MM.1S (cell line): ENCODE data around the gene STRIT1.

Experiments used
- DNase-seq: peaks from one replicate; pipeline ENCODE4 v3.0.0-alpha.2; 2015
- H2AFZ ChIP-seq: fragments of 300-600 bp; sonication (generic); 2 replicates; pipeline ENCODE4 v1.6.0; 2016; ENCODE audit warnings: antibody characterized with exemption, low read length
- H3F3A ChIP-seq: fragments of 300-600 bp; sonication (generic); 2 replicates; pipeline ENCODE4 v1.6.1; 2016; ENCODE audit warnings: mild to moderate bottlenecking, antibody characterized with exemption, low read length, moderate library complexity, mixed read lengths; ENCODE audit not compliant: insufficient read depth
- H3K27ac ChIP-seq: fragments of 300-600 bp; sonication (generic); 2 replicates; pipeline ENCODE4 v1.5.1; 2016; ENCODE audit warnings: mild to moderate bottlenecking, low read length
- H3K27me3 ChIP-seq: fragments of 300-600 bp; sonication (generic); replicated peaks from 2 replicates; pipeline ENCODE4 v1.6.0; 2016; ENCODE audit warnings: low read length; ENCODE audit not compliant: insufficient read depth
- H3K36me3 ChIP-seq: fragments of 300-600 bp; sonication (generic); replicated peaks from 2 replicates; pipeline ENCODE4 v1.6.1; 2016; ENCODE audit warnings: mild to moderate bottlenecking, low read length, mixed read lengths; ENCODE audit not compliant: insufficient read depth
- H3K4me1 ChIP-seq: fragments of 300-600 bp; sonication (generic); 2 replicates; pipeline ENCODE4 v1.6.1; 2016; ENCODE audit warnings: low read length, mixed read lengths
- H3K4me2 ChIP-seq: fragments of 300-600 bp; sonication (generic); 2 replicates; pipeline ENCODE4 v1.6.0; 2016; ENCODE audit warnings: low read depth, low read length
- H3K4me3 ChIP-seq: fragments of 300-600 bp; sonication (generic); 2 replicates; pipeline ENCODE4 v1.5.1; 2016; ENCODE audit warnings: low read length, mixed read lengths
- H3K79me2 ChIP-seq: fragments of 300-600 bp; sonication (generic); 2 replicates; pipeline ENCODE4 v1.6.1; 2016; ENCODE audit warnings: mixed run types, low read length, mixed read lengths
- H3K9ac ChIP-seq: fragments of 300-600 bp; sonication (generic); 2 replicates; pipeline ENCODE4 v1.6.1; 2016; ENCODE audit warnings: low read length, mixed read lengths
- H3K9me2 ChIP-seq: fragments of 300-600 bp; sonication (generic); replicated peaks from 2 replicates; pipeline ENCODE4 v1.6.1; 2016; ENCODE audit warnings: mild to moderate bottlenecking, low read length, mixed read lengths; ENCODE audit not compliant: insufficient read depth
- H3K9me3 ChIP-seq: fragments of 300-600 bp; sonication (generic); replicated peaks from 2 replicates; pipeline ENCODE4 v1.6.1; 2016; ENCODE audit warnings: mild to moderate bottlenecking, low read length, mixed read lengths; ENCODE audit not compliant: insufficient read depth
- H4K20me1 ChIP-seq: fragments of 300-600 bp; sonication (generic); 2 replicates; pipeline ENCODE4 v1.6.1; 2016; ENCODE audit warnings: mild to moderate bottlenecking, low read length, moderate library complexity, mixed read lengths; ENCODE audit not compliant: insufficient read depth
- EZH2 ChIP-seq: fragments of 300-600 bp; sonication (generic); optimal IDR thresholded peaks from 2 replicates; pipeline ENCODE3; 2017; ENCODE audit warnings: low read depth, mild to moderate bottlenecking, antibody characterized with exemption, low read length, mixed read lengths
- EZH2phosphoT487 ChIP-seq: fragments of 300-600 bp; sonication (generic); IDR thresholded peaks from 2 replicates; pipeline ENCODE4 v1.6.1; 2018; ENCODE audit warnings: antibody characterized with exemption, low read length
- TF ChIP-seq, protein P1 (sequence below): fragments of 300-600 bp; sonication (generic); IDR thresholded peaks from 2 replicates; pipeline ENCODE4 v1.5.1; 2016; ENCODE audit warnings: antibody characterized with exemption, low read length, mixed read lengths

Gene STRIT1

DNA sequence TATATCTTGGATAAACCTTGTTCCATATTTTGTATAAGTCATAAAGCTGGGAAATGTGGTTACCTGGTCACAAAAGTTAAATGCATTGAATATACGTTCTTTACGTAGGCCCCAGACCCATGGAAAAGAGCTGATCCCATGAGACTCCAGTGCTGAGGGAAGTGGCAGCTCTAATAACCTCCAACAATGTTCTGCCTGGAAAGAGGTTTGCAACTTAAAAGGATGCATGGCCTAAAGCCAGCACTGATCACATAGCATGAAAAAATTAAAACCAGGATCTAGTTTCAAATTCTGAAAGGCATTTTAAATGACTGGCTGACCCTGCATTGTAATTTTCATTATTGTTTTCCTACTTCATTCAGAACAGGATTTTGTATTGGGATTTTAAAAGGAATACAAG, 27.9 kb upstream of the STRIT1 start:
- H3F3A ChIP-seq: no peaks in the 10 kb centered on the region; the same call in 1 of the 2 replicates
- H3K4me1 ChIP-seq: 0 out of 2 replicates have a peak, but pooled peaks cover 5% of the 10 kb centered on the region
- H3K27me3 ChIP-seq: no peaks in the 10 kb centered on the region
- no peaks in the 10 kb centered on the region for H3K36me3 ChIP-seq
- H3K9me3 ChIP-seq: no peaks in the 10 kb centered on the region
- H2AFZ ChIP-seq: no peak overlapping the region
- H3K9me2 ChIP-seq: no peaks in the 10 kb centered on the region
- no peak overlapping the region for H3K4me2 ChIP-seq
- no peaks in the 10 kb centered on the region for H4K20me1 ChIP-seq
- H3K4me3 ChIP-seq: no peak overlapping the region
- no peak overlapping the region for H3K27ac ChIP-seq
- no peak for DNase-seq
- H3K79me2 ChIP-seq: no peaks in the 10 kb centered on the region
- H3K9ac ChIP-seq: no peak overlapping the region
- no peak for TF ChIP-seq EZH2phosphoT487
- TF ChIP-seq EZH2: no peak
- TF ChIP-seq, protein P1, sequence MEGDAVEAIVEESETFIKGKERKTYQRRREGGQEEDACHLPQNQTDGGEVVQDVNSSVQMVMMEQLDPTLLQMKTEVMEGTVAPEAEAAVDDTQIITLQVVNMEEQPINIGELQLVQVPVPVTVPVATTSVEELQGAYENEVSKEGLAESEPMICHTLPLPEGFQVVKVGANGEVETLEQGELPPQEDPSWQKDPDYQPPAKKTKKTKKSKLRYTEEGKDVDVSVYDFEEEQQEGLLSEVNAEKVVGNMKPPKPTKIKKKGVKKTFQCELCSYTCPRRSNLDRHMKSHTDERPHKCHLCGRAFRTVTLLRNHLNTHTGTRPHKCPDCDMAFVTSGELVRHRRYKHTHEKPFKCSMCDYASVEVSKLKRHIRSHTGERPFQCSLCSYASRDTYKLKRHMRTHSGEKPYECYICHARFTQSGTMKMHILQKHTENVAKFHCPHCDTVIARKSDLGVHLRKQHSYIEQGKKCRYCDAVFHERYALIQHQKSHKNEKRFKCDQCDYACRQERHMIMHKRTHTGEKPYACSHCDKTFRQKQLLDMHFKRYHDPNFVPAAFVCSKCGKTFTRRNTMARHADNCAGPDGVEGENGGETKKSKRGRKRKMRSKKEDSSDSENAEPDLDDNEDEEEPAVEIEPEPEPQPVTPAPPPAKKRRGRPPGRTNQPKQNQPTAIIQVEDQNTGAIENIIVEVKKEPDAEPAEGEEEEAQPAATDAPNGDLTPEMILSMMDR: no peak

DNA sequence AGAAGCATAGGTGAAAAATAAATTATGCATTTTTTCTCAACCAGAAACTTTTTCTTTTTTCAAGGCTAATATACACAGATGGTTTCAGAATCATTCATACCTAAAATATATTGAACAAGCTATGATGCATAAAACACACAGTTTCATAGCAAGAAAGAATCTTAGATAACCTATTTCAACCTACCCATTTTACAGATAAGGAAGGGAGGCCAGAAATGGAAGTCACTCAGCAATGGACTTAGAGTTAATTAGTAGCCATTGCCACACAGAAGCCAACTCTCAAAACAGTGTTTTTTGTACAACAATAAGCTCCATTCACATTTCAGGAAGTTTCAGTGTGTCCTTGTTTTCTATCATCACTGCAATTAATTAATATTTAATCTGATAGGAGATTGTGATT, 27.5 kb upstream of the STRIT1 start:
- no peaks in the 10 kb centered on the region; the same call in 1 of the 2 replicates for H3F3A ChIP-seq
- no peaks in the 10 kb centered on the region for H3K9me2 ChIP-seq
- H3K79me2 ChIP-seq: no peaks in the 10 kb centered on the region
- no peak for DNase-seq
- TF ChIP-seq EZH2 (no peak), EZH2phosphoT487 (no peak)
- TF ChIP-seq, protein P1: no peak
- no peak overlapping the region for H3K27ac ChIP-seq
- H3K4me1 ChIP-seq: 0 out of 2 replicates have a peak, but pooled peaks cover 2% of the 10 kb centered on the region
- H3K9me3 ChIP-seq: no peaks in the 10 kb centered on the region
- H3K4me3 ChIP-seq: no peak overlapping the region
- H2AFZ ChIP-seq: no peak overlapping the region
- no peak overlapping the region for H3K4me2 ChIP-seq
- H4K20me1 ChIP-seq: no peaks in the 10 kb centered on the region
- H3K27me3 ChIP-seq: no peaks in the 10 kb centered on the region
- no peak overlapping the region for H3K9ac ChIP-seq
- H3K36me3 ChIP-seq: no peaks in the 10 kb centered on the region

DNA sequence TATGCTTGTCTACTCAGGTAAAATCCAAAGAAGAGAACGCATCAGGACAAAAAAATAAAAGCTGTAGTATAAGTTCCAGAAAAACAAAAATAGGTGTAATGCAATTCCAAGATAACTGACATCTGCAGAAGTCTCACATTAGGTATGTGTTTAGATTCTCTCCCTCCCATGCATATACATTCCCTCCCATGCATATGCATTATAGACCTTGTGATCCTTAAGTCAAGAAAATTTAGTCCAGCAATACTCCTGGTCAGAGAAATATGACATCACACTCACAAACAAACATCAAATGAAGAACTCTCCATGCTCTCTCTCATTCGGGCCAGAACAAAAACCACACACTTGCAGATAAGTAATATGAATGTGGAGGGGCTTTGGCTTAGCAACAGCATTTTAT, 25.3 kb upstream of the STRIT1 start:
- no peaks in the 10 kb centered on the region for H3K36me3 ChIP-seq
- H3K4me2 ChIP-seq: no peak overlapping the region
- DNase-seq: no peak
- H3K79me2 ChIP-seq: no peaks in the 10 kb centered on the region
- H3K4me3 ChIP-seq: no peak overlapping the region
- H3K4me1 ChIP-seq: no peaks in the 10 kb centered on the region
- H3F3A ChIP-seq: no peaks in the 10 kb centered on the region
- no peak overlapping the region for H3K27ac ChIP-seq
- no peak for TF ChIP-seq EZH2
- TF ChIP-seq, protein P1: no peak
- no peaks in the 10 kb centered on the region for H3K27me3 ChIP-seq
- no peak overlapping the region for H2AFZ ChIP-seq
- H3K9me2 ChIP-seq: no peaks in the 10 kb centered on the region
- no peaks in the 10 kb centered on the region for H4K20me1 ChIP-seq
- H3K9ac ChIP-seq: no peak overlapping the region
- no peaks in the 10 kb centered on the region for H3K9me3 ChIP-seq
